GM18858 (cell line): Measurements from ENCODE around the gene KIF26B.

ENCODE experiments used
- ATAC-seq: cut with Tn5 transposase; IDR thresholded peaks from one replicate; pipeline ENCODE4 v1.9.1; 2021; ENCODE audit not compliant: unreplicated experiment

Gene KIF26B

DNA sequence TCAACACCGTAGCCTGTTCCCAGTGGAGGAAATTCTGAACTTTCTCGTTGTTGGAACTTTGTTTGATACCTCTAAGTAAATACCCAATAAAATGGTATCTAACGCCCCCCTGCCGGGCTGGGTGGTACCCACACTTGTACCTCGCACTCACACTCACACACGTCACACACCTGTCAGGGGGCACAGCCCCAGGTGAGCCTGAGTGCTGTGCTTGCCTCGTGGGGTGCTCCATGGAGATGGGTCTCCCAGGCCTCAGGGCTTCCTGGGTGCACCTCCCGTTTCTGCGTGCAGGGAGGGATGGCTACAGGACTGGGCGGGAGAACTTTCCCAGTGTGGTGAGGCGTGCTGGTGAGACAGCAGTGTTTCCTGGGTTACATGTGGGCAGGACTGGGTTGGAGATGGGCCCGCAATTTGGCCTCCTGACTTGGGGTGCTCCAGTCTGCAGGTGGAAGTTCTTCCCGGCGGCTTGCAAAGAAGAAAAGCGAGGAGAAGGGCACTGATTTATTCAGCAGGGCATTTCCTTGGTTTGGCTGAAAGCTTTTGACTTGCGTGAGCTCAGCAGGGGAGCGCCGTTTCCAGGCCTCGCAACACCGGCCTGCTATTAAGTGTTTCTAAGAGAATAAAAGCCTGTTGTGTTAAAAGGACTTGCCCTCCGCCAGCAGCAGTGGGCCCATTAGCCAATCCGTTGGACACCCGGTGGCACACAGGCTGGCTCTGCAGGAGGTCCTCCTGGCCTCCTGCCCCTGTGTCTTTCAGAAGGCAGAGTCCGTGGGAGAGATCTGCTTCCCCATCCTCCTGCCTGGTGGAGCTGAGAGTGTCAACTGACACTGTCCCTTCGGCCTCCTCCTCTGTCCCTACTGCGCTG, 79.7 kb downstream of the KIF26B start:
- ATAC-seq: no peak

DNA sequence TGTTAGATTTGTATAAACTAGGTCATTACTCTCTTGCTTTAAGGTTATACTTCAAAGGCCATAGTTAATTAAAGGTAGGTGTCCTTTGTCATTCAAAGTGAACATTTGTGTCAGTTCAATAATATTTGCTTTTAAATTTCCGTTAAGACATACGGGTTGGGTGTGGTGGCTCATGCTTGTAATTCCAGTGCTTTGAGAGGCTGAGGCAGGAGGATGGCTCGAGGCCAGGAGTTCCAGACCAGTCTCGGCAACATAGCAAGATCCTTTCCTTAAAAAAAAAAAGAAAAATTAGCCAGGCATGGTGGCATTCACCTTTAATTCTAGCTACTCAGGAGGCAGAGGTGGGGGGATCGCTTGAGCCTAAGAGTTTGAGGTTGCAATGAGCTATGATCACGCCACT, 80.4 kb downstream of the KIF26B start:
- ATAC-seq: no peak

- ATAC-seq: no peak
Measured at GRCh38 chr1:245240648-245241165, 85.9 kb downstream of the KIF26B start.

DNA sequence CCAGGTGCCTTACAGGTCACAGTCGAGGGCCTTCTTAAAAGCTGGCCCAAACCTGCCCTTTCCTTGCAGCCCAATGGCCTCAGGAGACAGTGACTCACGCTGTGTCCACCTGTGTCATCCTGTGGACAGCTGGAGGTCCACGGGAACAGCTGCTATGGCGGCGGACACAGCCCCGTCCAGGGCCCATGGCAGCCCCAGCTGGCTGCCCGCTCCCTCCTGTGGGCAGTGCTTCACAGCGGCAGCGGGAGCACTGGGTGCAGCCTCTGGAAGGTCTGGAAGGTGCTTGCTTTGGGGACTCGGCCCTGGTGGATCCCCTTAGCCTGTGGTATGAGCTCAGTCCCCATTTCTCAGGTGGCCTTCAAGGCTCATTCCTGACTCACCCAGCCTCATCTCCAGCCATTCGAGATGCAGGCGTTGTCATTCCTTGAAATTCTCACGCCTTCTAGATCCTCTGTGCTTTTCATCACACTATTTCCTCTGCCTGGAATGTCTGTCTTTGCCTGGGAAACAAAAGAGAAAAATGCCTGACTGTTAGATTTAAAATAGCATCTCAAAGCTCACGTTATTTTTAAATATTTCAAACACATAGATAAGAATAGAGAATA, 86.8 kb downstream of the KIF26B start:
- no peak for ATAC-seq

GRCh38 chr1:245242989-245243388, 88.2 kb downstream of the KIF26B start:
- ATAC-seq: no peak

- ATAC-seq: no peak
Measured at GRCh38 chr1:245245021-245245667, 90.4 kb downstream of the KIF26B start.

- ATAC-seq: no peak
Measured at GRCh38 chr1:245246433-245246832, 91.6 kb downstream of the KIF26B start.

DNA sequence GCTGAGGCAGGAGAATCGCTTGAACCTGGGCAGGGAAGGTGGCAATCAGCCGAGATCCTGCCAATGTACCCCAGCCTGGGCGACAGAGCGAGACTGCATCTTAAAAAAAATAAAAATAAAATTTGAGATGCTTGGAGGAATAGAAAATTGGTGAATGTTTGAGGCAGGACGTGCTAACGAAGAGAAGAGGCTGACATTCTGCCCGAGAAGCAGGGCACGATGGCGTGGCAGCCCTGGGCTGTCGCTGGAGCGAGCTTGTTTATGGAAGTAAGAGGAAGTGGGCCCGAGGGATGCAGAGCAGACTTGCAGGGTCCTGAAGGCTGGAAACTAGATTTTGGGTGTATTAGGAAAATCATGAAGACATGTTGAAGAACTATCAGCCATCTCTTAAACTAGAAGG, 92.6 kb downstream of the KIF26B start:
- ATAC-seq: no peak

DNA sequence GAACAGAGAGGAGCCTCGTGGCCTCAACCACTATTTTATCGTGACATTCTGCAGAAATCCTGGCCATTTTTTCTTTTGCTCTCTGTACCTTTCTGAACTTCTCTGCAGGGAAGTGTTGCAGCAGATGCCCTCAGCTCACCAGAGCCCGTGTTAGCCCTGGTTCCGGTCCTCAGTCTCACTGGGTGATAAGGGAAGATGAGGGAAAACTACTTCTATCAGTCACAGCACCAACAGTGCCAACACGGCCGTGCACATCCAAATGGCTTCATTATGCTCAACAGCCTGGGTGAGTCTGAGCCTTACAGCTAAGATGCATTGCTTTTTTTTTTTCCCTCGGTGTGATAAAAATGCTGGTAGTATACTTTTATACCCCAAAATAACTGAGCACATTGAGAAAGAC, 93.0 kb downstream of the KIF26B start:
- ATAC-seq: no peak

- no peak for ATAC-seq
Measured at GRCh38 chr1:245248231-245248731, 93.5 kb downstream of the KIF26B start.

- ATAC-seq: no peak
Measured at GRCh38 chr1:245255783-245256182, 101.0 kb downstream of the KIF26B start.

- no peak for ATAC-seq
Measured at GRCh38 chr1:245256528-245256927, 101.7 kb downstream of the KIF26B start.

DNA sequence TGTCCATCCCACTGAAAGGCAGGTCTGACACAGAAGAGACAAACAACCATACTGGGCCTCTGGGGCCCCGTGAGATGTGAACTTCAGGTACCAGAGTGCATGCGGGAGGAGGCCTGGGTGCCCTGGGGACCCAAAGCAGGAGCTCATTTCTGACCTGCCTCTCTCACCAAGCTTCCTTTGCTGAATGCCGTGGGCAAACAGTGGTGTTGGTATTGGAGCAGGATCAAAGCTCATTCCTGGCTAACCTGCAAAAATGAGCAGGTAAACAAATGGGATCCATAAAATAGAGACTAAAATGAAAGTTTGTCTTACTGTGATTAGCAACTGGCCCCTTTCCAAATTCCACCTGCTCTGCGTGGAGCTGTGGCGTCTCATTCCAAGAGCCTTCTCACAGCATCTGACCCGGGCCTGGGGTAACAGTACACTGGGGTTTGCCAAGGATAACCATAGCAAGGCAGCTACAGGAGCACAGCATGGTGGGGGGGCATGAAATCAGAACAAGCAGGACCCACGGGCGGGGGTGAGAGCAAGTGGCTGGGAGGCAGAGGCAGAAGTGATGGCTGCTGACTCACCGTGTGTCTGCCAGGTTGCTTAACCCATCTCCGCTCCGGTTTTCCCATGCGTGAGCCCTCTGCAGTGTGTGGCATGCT, 103.6 kb downstream of the KIF26B start:
- no peak for ATAC-seq

GRCh38 chr1:245260110-245260882, 105.5 kb downstream of the KIF26B start:
- ATAC-seq: no peak

DNA sequence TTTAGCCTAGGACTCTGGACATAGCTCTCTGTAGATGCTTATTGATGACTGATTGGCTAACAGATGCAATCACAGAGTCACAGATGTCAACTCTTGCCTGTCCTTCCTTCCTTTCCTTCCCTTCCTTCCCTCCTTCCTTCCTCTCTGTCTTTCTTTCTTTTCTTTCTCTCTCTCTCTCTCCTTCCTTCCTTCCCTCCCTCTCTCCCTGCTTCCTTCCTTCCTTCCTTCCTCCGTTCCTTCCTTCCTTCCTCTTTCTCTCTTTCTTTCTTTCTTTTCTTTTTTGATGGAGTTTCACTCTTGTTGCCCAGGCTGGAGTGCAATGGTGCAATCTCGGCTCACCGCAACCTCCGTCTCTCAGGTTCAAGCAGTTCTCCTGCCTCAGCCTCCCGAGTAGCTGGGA, 106.1 kb downstream of the KIF26B start:
- no peak for ATAC-seq

GRCh38 chr1:245261786-245262185, 107.0 kb downstream of the KIF26B start:
- ATAC-seq: no peak

DNA sequence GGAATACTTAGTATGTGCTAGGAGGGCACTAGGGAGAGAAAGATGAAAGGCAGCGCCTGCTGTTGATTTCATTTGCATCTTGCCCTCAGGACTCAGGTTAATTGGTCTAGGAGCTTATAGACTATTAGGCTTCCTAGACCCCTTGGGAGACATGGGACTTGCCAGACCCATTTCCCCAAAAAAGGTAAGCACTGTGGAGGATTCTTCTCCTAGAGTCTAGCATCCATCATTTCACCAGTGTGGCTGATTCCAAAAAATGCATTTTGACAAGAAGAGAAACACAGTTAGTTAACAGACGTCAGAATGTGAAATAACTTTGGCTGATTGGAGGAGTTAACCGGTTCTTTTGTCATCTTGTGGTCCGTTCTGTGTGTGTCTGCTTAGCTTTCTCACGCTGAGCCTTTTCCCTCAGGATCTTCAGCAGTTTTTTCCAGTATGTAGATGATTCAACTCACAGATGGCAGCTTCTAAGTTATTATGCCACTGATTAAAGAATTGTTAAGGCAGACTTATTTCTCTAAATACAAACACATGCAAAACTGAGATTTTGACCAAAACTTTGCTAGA, 108.8 kb downstream of the KIF26B start:
- no peak for ATAC-seq

DNA sequence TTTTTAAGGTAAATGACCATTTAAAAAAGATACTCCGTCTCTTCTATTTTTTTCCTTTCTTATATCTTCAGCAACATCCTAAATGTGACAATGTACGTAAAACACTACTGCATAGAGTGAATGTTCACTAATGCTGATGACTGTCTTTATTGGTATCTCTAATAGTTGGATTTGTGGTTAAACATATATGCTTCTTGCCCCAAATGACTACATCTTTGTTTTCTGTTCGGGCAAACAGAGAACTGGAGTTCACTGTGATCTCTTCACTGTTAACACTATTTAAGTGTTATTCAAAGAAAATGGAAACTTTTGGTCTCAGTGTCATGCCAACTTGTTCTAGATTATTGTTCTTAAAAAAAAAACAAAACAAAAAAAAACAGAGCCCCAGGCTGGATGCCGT, 109.4 kb downstream of the KIF26B start:
- no peak for ATAC-seq

DNA sequence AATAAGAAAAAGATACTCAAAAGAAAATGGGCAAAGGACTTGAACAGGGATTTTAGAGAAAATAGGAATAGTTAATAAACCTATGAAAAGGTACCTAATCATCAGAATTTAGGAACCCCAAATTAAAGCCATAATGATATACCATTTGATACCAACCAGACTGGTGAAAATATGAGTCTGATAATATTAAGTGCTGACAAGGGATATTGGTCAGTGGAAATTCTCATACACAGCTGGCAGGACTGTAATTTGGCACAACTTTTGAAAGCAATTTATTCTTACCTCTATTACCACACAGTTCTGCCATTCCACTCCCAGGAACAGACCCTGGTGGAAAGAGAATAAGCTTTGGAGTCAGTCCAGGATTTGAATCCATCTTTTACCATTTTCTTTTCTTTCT, 111.3 kb downstream of the KIF26B start:
- no peak for ATAC-seq

DNA sequence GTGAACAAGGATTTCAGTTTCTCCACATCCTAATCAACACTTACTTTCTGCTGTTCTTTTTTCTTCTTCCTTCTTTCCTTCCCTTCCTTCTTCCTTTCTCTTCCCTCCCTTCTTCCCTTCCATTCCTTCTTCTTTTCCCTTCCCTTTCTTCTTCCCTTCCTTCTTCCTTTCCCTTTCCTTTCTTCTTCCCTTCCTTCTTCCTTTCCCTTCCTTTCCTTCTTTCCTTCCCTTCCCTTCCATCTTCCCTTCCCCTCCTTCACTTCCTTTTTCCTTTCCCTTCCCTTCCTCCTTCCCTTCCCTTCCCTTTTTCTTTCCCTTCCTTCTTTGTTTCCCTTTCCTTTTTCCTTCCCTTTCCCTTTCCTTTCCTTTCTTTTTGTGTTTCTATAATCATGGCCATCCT, 115.3 kb downstream of the KIF26B start:
- ATAC-seq: no peak
